NT2/D1 (cell line): ENCODE data around the gene BARX2.

Experiments used
- SUZ12 ChIP-seq: IDR thresholded peaks from 2 replicates; pipeline ENCODE4 v1.6.1; 2011; ENCODE audit not compliant: insufficient read length, insufficient read depth; ENCODE audit errors: extremely low read depth
- YY1 ChIP-seq: IDR thresholded peaks from 2 replicates; pipeline ENCODE4 v1.6.1; 2011; ENCODE audit not compliant: insufficient read length, insufficient read depth
- ZNF274 ChIP-seq: IDR thresholded peaks from 2 replicates; pipeline ENCODE4 v1.6.1; 2011; ENCODE audit warnings: mild to moderate bottlenecking, low read depth, low read length

GRCh38 chr11:129408865-129409444 is 33.3 kb downstream of the BARX2 start:
- TF ChIP-seq YY1 (no peak), ZNF274 (no peak), SUZ12 (no peak)
